ENCODE results near the gene PITPNM3. TPM values are rescaled to one million over a fixed set of nuclear protein-coding genes. Genes with fewer than 3 reads are reported as not detected.
A peak's percentile ranks its signal among the peaks of the same experiment; 100 is the strongest.

PITPNM3 gene
- total RNA-seq, 1 donor from 2014 or later = 2.8 TPM

GRCh38 chr17:6560496-6560895 lies 4.1 kb upstream of the PITPNM3 start:
- no peaks in the 10 kb centered on the region for H3K9me3 Mint-ChIP-seq (ENCODE audit: low read depth)
- H3K36me3 Mint-ChIP-seq (ENCODE audit: insufficient read depth) = peaks cover 2% of the 10 kb centered on the region
- no peak overlapping the region for H3K4me3 Mint-ChIP-seq (ENCODE audit: low read depth)
- no peak overlapping the region for H3K27ac Mint-ChIP-seq
- peaks cover 14% of the 10 kb centered on the region for H3K4me1 Mint-ChIP-seq (ENCODE audit: low read depth)
- no peak for TF ChIP-seq CTCF (IDR thresholded peaks at IDR 0.05; ENCODE audit: unreplicated experiment)
- DNase-seq (ENCODE audit: low spot score, unreplicated experiment) = no peak
- peaks cover 32% of the 10 kb centered on the region for H3K27me3 Mint-ChIP-seq

- Mint-ChIP-seq H3K4me3 (ENCODE audit: low read depth) (no peak overlapping the region), H3K9me3 (ENCODE audit: low read depth) (no peaks in the 10 kb centered on the region), H3K27ac (no peak overlapping the region), H3K4me1 (ENCODE audit: low read depth) (peaks cover 17% of the 10 kb centered on the region), H3K36me3 (ENCODE audit: insufficient read depth) (peaks cover 2% of the 10 kb centered on the region), H3K27me3 (peaks cover 40% of the 10 kb centered on the region)
- no peak for DNase-seq (ENCODE audit: low spot score, unreplicated experiment)
- TF ChIP-seq CTCF (IDR thresholded peaks at IDR 0.05; ENCODE audit: unreplicated experiment) = no peak
These were observed 3.4 kb upstream of the PITPNM3 start for GRCh38 chr17:6559753-6560215.

GRCh38 chr17:6558932-6559752 lies 2.8 kb upstream of the PITPNM3 start:
- Mint-ChIP-seq H3K27ac (no peak overlapping the region), H3K4me1 (ENCODE audit: low read depth) (peaks cover 19% of the 10 kb centered on the region), H3K36me3 (ENCODE audit: insufficient read depth) (no peaks in the 10 kb centered on the region), H3K27me3 (peaks cover 46% of the 10 kb centered on the region), H3K9me3 (ENCODE audit: low read depth) (no peaks in the 10 kb centered on the region), H3K4me3 (ENCODE audit: low read depth) (no peak overlapping the region)
- no peak for DNase-seq (ENCODE audit: low spot score, unreplicated experiment)
- no peak for TF ChIP-seq CTCF (IDR thresholded peaks at IDR 0.05; ENCODE audit: unreplicated experiment)

GRCh38 chr17:6558276-6558675 lies 1.9 kb upstream of the PITPNM3 start:
- no peak for DNase-seq (ENCODE audit: low spot score, unreplicated experiment)
- peak overlapping the region; percentile 60 for H3K4me3 Mint-ChIP-seq (ENCODE audit: low read depth)
- H3K9me3 Mint-ChIP-seq (ENCODE audit: low read depth) = no peaks in the 10 kb centered on the region
- peaks cover 55% of the 10 kb centered on the region for H3K27me3 Mint-ChIP-seq
- TF ChIP-seq CTCF (IDR thresholded peaks at IDR 0.05; ENCODE audit: unreplicated experiment) = no peak
- H3K36me3 Mint-ChIP-seq (ENCODE audit: insufficient read depth) = no peaks in the 10 kb centered on the region
- no peak overlapping the region for H3K27ac Mint-ChIP-seq
- H3K4me1 Mint-ChIP-seq (ENCODE audit: low read depth) = peaks cover 18% of the 10 kb centered on the region

GRCh38 chr17:6557040-6557438 lies 684 bp upstream of the PITPNM3 start:
- H3K9me3 Mint-ChIP-seq (ENCODE audit: low read depth) = no peaks in the 10 kb centered on the region
- peaks cover 61% of the 10 kb centered on the region for H3K27me3 Mint-ChIP-seq
- H3K36me3 Mint-ChIP-seq (ENCODE audit: insufficient read depth) = no peaks in the 10 kb centered on the region
- no peak for TF ChIP-seq CTCF (IDR thresholded peaks at IDR 0.05; ENCODE audit: unreplicated experiment)
- H3K27ac Mint-ChIP-seq = no peak overlapping the region
- no peak for DNase-seq (ENCODE audit: low spot score, unreplicated experiment)
- H3K4me3 Mint-ChIP-seq (ENCODE audit: low read depth) = peak overlapping the region; percentile 71
- peaks cover 13% of the 10 kb centered on the region for H3K4me1 Mint-ChIP-seq (ENCODE audit: low read depth)
